Measurements from ENCODE around the gene ZNF600. TPM values are rescaled to one million over a fixed set of nuclear protein-coding genes. Genes with fewer than 3 reads are reported as not detected.
"Not testable (repeated sequence)": the region's sequence is repeated elsewhere in the genome, so short reads cannot be mapped to it uniquely, and the experiment has no call there.

ZNF600 gene
- total and polyA plus RNA-seq, 9 of the 15 experiments (the other 6 are each of a cell fraction or from before 2014, with no cell fraction given), result 5.7 to 21.5 (median 17.6) TPM

- peak; percentile 82 for TF ChIP-seq NKRF (IDR thresholded peaks at IDR 0.05; ENCODE audit: borderline replicate concordance)
- TF ChIP-seq MBD2 (IDR thresholded peaks at IDR 0.05; ENCODE audit: borderline replicate concordance, low read depth), result peak; percentile 37; the same call in 1 of the 2 replicates
- peak; percentile 41 for TF ChIP-seq ASH1L (IDR thresholded peaks at IDR 0.05; ENCODE audit: borderline replicate concordance, low read depth, partially characterized antibody)
- peak; percentile 53; the same call in 1 of the 2 replicates for TF ChIP-seq ATF7 (IDR thresholded peaks at IDR 0.05)
- peak in 1 of 2 experiments; percentile 85; a peak in 1 of 4 replicates for TF ChIP-seq SIN3A (IDR thresholded peaks at IDR 0.05; ENCODE audit: borderline replicate concordance in 2 of 2, control insufficient read depth in 1 of 2, low read depth in 2 of 2, low read length in 2 of 2)
Measured at GRCh38 chr19:52786464-52787354, at the start of gene ZNF600 (continued).

- 0% methylated on average over 1 of the region's 1 CpG for WGBS (ENCODE audit: insufficient coverage, low coverage, missing lambda C conversion rate)
- FAIRE-seq; H3K9me3 ChIP-seq (replicated peaks; ENCODE audit: control insufficient read depth, insufficient read depth, low read depth, low read length); H3K9ac ChIP-seq (ENCODE audit: insufficient read depth in 1 of 2, low read depth in 2 of 2, low read length in 2 of 2); H3K27ac ChIP-seq (ENCODE audit: extremely low read depth, low read depth, low read length); H3K4me1 ChIP-seq (replicated peaks in 1 of 2; ENCODE audit: control insufficient read depth in 2 of 2, insufficient read depth in 2 of 2, low read length in 2 of 2); in situ Hi-C loops (cut with MboI); H4K20me1 ChIP-seq (replicated peaks; ENCODE audit: control insufficient read depth, insufficient read depth, low read length); DNase-seq (ENCODE audit: extremely low read depth in 1 of 4, low spot score in 3 of 4); H3K9me1 ChIP-seq (ENCODE audit: control insufficient read depth, insufficient read depth, low read length); intact Hi-C loops (cut with micrococcal nuclease); H3K36me3 ChIP-seq (ENCODE audit: control insufficient read depth, insufficient read depth, low read length); H3K4me2 ChIP-seq (ENCODE audit: insufficient read depth, low read length); ATAC-seq; H3K79me2 ChIP-seq (ENCODE audit: control insufficient read depth, insufficient read depth, low read length); BruUV-seq (replicated peaks); POLR2A ChIA-PET; H2AFZ ChIP-seq (ENCODE audit: low read depth, low read length); CTCF ChIA-PET (ENCODE audit: low intra/inter-chr PET ratio); H3K27me3 ChIP-seq (ENCODE audit: control insufficient read depth in 2 of 2, insufficient read depth in 2 of 2, low read length in 2 of 2); H3K4me3 ChIP-seq: not testable (repeated sequence)
Measured at GRCh38 chr19:52834289-52834688, 47.7 kb upstream of the ZNF600 start.

- H2AFZ ChIP-seq (ENCODE audit: low read depth, low read length); H3K4me3 ChIP-seq; DNase-seq (ENCODE audit: extremely low read depth in 1 of 4, low spot score in 3 of 4); CTCF ChIA-PET (ENCODE audit: low intra/inter-chr PET ratio); H4K20me1 ChIP-seq (replicated peaks; ENCODE audit: control insufficient read depth, insufficient read depth, low read length); intact Hi-C loops (cut with micrococcal nuclease); H3K27ac ChIP-seq (ENCODE audit: extremely low read depth, low read depth, low read length); FAIRE-seq; H3K9ac ChIP-seq (ENCODE audit: insufficient read depth in 1 of 2, low read depth in 2 of 2, low read length in 2 of 2); H3K9me3 ChIP-seq (replicated peaks; ENCODE audit: control insufficient read depth, insufficient read depth, low read depth, low read length); H3K27me3 ChIP-seq (ENCODE audit: control insufficient read depth in 2 of 2, insufficient read depth in 2 of 2, low read length in 2 of 2); H3K4me2 ChIP-seq (ENCODE audit: insufficient read depth, low read length); H3K9me1 ChIP-seq (ENCODE audit: control insufficient read depth, insufficient read depth, low read length); H3K4me1 ChIP-seq (replicated peaks in 1 of 2; ENCODE audit: control insufficient read depth in 2 of 2, insufficient read depth in 2 of 2, low read length in 2 of 2); POLR2A ChIA-PET; ATAC-seq; BruUV-seq (replicated peaks); H3K36me3 ChIP-seq (ENCODE audit: control insufficient read depth, insufficient read depth, low read length); H3K79me2 ChIP-seq (ENCODE audit: control insufficient read depth, insufficient read depth, low read length); in situ Hi-C loops (cut with MboI): not testable (repeated sequence)
- 18% methylated on average over 5 of the region's 5 CpGs for WGBS (ENCODE audit: insufficient coverage, low coverage, missing lambda C conversion rate)
Measured at GRCh38 chr19:52833541-52833940, 47.0 kb upstream of the ZNF600 start.
